ENCODE data around the gene ANGPTL2.

GRCh38 chr9:127079446-127080140, 42.8 kb downstream of the ANGPTL2 start:
- no peak for TF ChIP-seq EWSR1 (IDR thresholded peaks at IDR 0.05; ENCODE audit: borderline replicate concordance, low read depth, partially characterized antibody)
- TF ChIP-seq POLR2A (conservative IDR thresholded peaks at IDR 0.05), result no peak
- TF ChIP-seq CTCF (IDR thresholded peaks at IDR 0.05 in 2 of 3, conservative IDR thresholded peaks at IDR 0.05 in 1 of 3; ENCODE audit: insufficient read depth in 2 of 3, low read depth in 1 of 3, low read length in 3 of 3), result no peak
- no peak for TF ChIP-seq SMC3 (conservative IDR thresholded peaks at IDR 0.05; ENCODE audit: insufficient read depth, low read depth, low read length)

Measured in K562 (cell line).